Activated CD4-positive, alpha-beta T cell treated with anti-CD3 and anti-CD28 coated beads for 36 hours (primary cell): ENCODE results near the gene CBARP. TPM values are rescaled to one million over a fixed set of nuclear protein-coding genes. Genes with fewer than 3 reads are reported as not detected.
"Not testable (repeated sequence)": the region's sequence is repeated elsewhere in the genome, so short reads cannot be mapped to it uniquely, and the experiment has no call there.

Source experiments
- ATAC-seq: fragments of 200-7000 bp; cut with Tn5 transposase; one replicate; pipeline ENCODE4 v1.10.0; 2021; ENCODE audit warnings: mild to moderate bottlenecking, moderate library complexity
- CTCF ChIA-PET: fragments of 350-600 bp; sonication (Branson Sonifier 250); formaldehyde crosslinking; loops from one replicate; lab custom pipeline; 2021; ENCODE audit warnings: antibody characterized with exemption; lab: Charles Lee
- POLR2A ChIA-PET: fragments of 350-600 bp; sonication (Branson Sonifier 250); formaldehyde crosslinking; loops from one replicate; lab custom pipeline; 2021; ENCODE audit warnings: antibody characterized with exemption, inconsistent platforms; lab: Charles Lee
- DNase-seq: peaks from one replicate; pipeline ENCODE4 v3.0.0-alpha.2; 2020
- H3K27ac Mint-ChIP-seq: one replicate; pipeline ENCODE4 v1.8.0; 2021; ENCODE audit warnings: mixed read lengths
- H3K27me3 Mint-ChIP-seq: one replicate; pipeline ENCODE4 v1.8.0; 2021; ENCODE audit warnings: mixed read lengths
- H3K36me3 Mint-ChIP-seq: one replicate; pipeline ENCODE4 v1.8.0; 2021; ENCODE audit warnings: low read depth, mixed read lengths
- H3K4me1 Mint-ChIP-seq: one replicate; pipeline ENCODE4 v1.8.0; 2021; ENCODE audit warnings: mixed read lengths
- H3K4me3 Mint-ChIP-seq: one replicate; pipeline ENCODE4 v1.8.0; 2021; ENCODE audit warnings: mild to moderate bottlenecking, moderate library complexity, mixed read lengths
- H3K9me3 Mint-ChIP-seq: one replicate; pipeline ENCODE4 v1.8.0; 2021; ENCODE audit warnings: low read depth, mixed read lengths
- intact Hi-C, 2 experiments: fragments of 100-400 bp; cut with DNase I in 1 of 2; cut with micrococcal nuclease in 1 of 2; formaldehyde crosslinking; loops; one replicate each; pipeline versions ENCODE4 v1.14.2 to v1.15.1; 2022 to 2024; cut with DNase I, micrococcal nuclease
- total RNA-seq, 2 experiments: library from RNA; stranded (reverse); gene quantifications; one replicate each; pipeline ENCODE4 v1.2.3, GENCODE V29; 2021

Gene CBARP
- total RNA-seq, 2 experiments from 2014 or later = 0.82 to 1.1 TPM

DNA sequence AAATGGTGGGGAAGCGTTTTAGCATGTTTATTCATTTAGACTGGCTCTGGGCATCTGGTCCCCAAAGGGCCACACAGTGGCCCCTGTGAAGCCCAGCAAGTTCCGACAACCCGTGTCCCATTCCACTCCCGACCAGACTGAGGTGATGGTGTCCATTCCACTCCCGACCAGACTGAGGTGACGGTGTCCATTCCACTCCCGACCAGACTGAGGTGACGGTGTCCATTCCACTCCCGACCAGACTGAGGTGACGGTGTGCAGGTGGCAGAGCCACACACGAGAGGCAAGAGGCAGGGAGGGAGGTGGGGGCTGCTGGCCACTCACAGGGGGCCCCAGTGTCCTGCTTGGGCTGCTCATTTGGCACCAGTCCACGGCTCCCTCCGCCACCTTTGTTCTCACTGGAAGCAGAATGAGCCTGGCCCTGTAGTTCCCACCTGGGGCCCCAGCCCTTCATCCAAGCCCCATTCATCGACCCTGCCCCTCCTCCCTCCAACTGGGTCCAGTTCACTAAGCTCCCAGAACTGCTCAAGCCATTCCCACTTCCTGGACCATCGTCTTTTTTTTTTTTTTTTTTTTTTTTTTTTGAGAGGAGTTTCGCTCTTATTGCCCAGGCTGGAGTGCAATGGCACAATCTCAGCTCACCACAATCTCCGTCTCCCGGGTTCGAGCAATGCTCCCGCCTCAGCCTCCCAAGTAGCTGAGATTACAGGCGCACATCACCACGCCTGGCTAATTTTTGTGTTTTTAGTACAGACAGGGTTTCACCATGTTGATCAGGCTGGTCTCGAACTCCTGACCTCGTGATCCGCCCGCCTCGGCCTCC, 8.7 kb upstream of the CBARP start:
- intact Hi-C loops = loop anchor here in 1 of 2 experiments (10.0 kb wide), 1 partner anchor 322 kb away; the partner anchor contains the start of gene ARID3A
- CTCF ChIA-PET = interaction anchor here (0.9 to 5.3 kb wide), 3 partner anchors 20 to 179 kb away, joined by 3 to 163 read pairs (median 3); partner anchors contain the start of genes ARHGAP45 and CIRBP
- H3K27me3 Mint-ChIP-seq, H3K27ac Mint-ChIP-seq, DNase-seq, H3K4me3 Mint-ChIP-seq, H3K9me3 Mint-ChIP-seq, H3K36me3 Mint-ChIP-seq, ATAC-seq: not testable (repeated sequence)
- POLR2A ChIA-PET = interaction anchor here (1.0 to 4.2 kb wide), 3 partner anchors 20 to 29 kb away, joined by 3 to 59 read pairs (median 3); partner anchors contain the start of genes CIRBP and FAM174C
- H3K4me1 Mint-ChIP-seq = peaks cover 20% of the 10 kb centered on the region

- peaks cover 28% of the 10 kb centered on the region for H3K4me1 Mint-ChIP-seq
- H3K27me3 Mint-ChIP-seq = no peaks in the 10 kb centered on the region
- ChIA-PET CTCF (interaction anchor here (0.6 to 5.3 kb wide), 6 partner anchors 21 to 310 kb away, joined by 3 to 163 read pairs (median 3); partner anchors contain the start of genes ARHGAP45 and CIRBP), POLR2A (interaction anchor here (0.6 to 4.2 kb wide), 2 partner anchors 24 to 342 kb away, joined by 4 to 59 read pairs; partner anchors contain the start of gene CIRBP)
- H3K4me3 Mint-ChIP-seq = no peak overlapping the region
- intact Hi-C loops = loop anchor here in 1 of 2 experiments (10.0 kb wide), 1 partner anchor 321 kb away; the partner anchor contains the start of gene ARID3A
- H3K27ac Mint-ChIP-seq = no peak overlapping the region
- DNase-seq (no peak), ATAC-seq (no peak)
- peaks cover 3% of the 10 kb centered on the region for H3K36me3 Mint-ChIP-seq
- H3K9me3 Mint-ChIP-seq = no peaks in the 10 kb centered on the region
These were observed 7.9 kb upstream of the CBARP start for GRCh38 chr19:1245494-1246264.

DNA sequence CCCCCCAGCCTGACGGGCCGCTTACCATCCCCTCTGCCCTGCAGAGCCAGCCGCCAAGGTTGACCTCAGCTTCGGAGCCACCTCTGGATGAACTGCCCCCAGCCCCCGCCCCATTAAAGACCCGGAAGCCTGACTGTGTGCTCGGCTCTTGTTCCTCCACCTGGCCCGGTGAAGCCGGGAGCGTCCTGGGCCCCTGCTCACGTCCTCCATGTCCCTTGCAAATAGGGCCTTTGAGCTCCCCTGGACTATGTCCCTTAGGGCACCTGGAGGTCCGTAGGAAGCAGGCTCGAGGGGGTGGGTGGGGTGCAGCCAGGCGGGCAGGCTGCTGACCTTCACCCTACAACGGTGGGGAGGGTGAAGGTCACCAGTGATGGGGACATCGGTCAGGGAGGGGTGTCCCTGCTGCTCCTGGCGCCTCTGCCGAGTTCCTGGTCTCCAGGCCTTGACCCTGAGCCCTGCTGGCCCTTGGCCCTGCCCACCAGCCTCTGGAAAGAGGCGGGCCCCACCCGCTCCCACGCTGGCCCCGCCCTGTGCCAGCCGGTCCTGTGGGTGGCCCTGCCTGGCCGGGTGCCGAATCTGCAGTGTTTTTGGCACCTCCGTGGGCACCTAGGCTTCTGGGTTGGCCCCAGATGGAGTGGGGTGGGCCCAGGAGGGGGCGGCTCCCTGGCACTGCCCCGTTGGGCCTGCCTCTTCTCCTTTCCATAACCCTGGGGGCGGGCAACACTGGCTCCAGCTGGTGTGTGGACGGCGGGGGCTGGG, 7.1 kb upstream of the CBARP start:
- ChIA-PET CTCF (interaction anchor here (0.6 to 5.3 kb wide), 34 partner anchors 8 to 734 kb away, joined by 3 to 163 read pairs (median 4); partner anchors contain the start of genes ABCA7, ARHGAP45, CIRBP and FAM174C), POLR2A (interaction anchor here (0.6 to 4.2 kb wide), 9 partner anchors 8 to 341 kb away, joined by 3 to 59 read pairs (median 5); partner anchors contain the start of gene CIRBP)
- H3K4me3 Mint-ChIP-seq = peak overlapping the region; percentile 58

DNA sequence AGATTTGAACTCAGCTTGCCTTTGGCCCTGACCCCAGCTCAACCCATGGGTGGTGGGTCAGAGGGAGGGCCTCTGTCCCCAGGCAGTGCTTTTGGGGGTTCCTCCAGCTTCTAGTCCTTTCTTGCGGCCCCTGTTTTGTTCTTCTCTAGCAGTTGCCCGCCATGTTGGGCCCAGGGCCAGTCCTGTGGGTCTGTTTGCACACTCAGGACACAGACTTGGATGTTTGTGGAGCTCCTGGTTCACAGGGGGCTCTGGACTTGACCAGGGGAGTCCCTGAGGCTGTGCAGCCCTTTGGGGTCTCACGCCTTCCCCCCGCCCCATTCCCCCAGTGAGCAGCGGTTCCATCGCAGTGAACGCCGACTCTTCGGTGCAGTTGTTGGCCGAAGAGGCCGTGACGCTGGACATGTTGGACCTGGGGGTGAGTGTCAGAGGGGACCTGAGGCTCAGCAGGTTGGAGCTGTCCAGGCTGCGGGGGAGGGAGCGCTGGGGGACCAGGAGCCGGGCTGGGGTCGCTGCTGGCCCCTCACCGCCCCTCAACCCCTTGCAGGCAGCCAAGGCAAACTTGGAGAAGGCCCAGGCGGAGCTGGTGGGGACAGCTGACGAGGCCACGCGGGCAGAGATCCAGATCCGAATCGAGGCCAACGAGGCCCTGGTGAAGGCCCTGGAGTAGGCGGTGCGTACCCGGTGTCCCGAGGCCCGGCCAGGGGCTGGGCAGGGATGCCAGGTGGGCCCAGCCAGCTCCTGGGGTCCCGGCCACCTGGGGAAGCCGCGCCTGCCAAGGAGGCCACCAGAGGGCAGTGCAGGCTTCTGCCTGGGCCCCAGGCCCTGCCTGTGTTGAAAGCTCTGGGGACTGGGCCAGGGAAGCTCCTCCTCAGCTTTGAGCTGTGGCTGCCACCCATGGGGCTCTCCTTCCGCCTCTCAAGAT, 6.2 kb upstream of the CBARP start:
- Mint-ChIP-seq H3K4me1 (peaks cover 31% of the 10 kb centered on the region), H3K4me3 (peak overlapping the region; percentile 83), H3K27ac (peak overlapping the region; percentile 82), H3K27me3 (no peaks in the 10 kb centered on the region), H3K36me3 (no peaks in the 10 kb centered on the region), H3K9me3 (no peaks in the 10 kb centered on the region)
- POLR2A ChIA-PET = interaction anchor here (0.8 to 4.2 kb wide), 8 partner anchors 9 to 165 kb away, joined by 3 to 59 read pairs (median 5); partner anchors contain the start of gene CIRBP
- intact Hi-C loops = loop anchor here (1.0 to 10.0 kb wide), 3 partner anchors 22 to 319 kb away; partner anchors contain the start of gene ARID3A (in 1 of the 2)
- DNase-seq (peak; percentile 92), ATAC-seq (peak; percentile 45)
- CTCF ChIA-PET = interaction anchor here (0.6 to 5.3 kb wide), 42 partner anchors 9 to 733 kb away, joined by 3 to 163 read pairs (median 4); partner anchors contain the start of genes ABCA7, ARHGAP45, CIRBP and FAM174C

More for the DNA sequence above, 7.1 kb upstream of the CBARP start:
- DNase-seq = peak; percentile 48
- intact Hi-C loops = loop anchor here (1.0 to 10.0 kb wide), 3 partner anchors 21 to 320 kb away; partner anchors contain the start of gene ARID3A (in 1 of the 2)
- H3K9me3 Mint-ChIP-seq = no peaks in the 10 kb centered on the region
- no peak for ATAC-seq
- peaks cover 28% of the 10 kb centered on the region for H3K4me1 Mint-ChIP-seq
- H3K27ac Mint-ChIP-seq = peak overlapping the region; percentile 82
- H3K27me3 Mint-ChIP-seq = no peaks in the 10 kb centered on the region
- peaks cover 3% of the 10 kb centered on the region for H3K36me3 Mint-ChIP-seq

DNA sequence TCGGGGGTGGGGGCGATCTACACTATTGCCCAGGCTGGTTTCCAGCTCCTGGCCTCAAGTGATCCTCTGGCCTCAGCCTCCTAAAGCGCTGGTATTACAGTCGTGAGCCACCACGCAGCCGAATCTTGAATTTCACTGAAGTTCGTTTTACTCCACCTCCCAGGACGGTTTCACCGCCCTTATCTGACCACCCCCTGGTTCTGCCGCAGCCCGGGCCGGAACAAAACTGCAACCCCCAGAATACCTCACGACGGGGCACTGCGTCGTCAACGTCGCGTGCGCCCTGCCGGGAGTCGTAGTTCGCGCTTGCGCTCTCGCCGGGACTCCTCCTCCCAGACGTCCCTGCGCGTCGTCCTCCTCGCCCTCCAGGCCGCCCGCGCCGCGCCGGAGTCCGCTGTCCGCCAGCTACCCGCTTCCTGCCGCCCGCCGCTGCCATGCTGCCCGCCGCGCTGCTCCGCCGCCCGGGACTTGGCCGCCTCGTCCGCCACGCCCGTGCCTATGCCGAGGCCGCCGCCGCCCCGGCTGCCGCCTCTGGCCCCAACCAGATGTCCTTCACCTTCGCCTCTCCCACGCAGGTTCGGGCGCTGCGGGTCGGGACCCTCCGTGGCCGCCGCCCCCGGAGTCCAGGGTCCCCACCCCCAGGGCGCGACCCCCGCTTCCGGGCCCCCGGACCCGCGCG, 3.8 kb upstream of the CBARP start, which contains the start of gene ATP5F1D:
Gene ATP5F1D (plus strand): TSS at position 335 of the 679 bp plus-strand sequence. CDS start 100 bp downstream, at position 435.
- Mint-ChIP-seq H3K4me3 (peak within 1 kb of the TSS; percentile 83), H3K27ac (peak within 1 kb of the TSS; percentile 86), H3K36me3 (no peaks in the 10 kb centered on the region), H3K4me1 (peaks cover 38% of the 10 kb centered on the region), H3K27me3 (peaks cover 6% of the 10 kb centered on the region), H3K9me3 (no peaks in the 10 kb centered on the region)
- CTCF ChIA-PET = interaction anchor here (1.3 to 2.4 kb wide), 5 partner anchors 20 to 138 kb away, joined by 3 to 11 read pairs (median 5); partner anchors contain the start of gene CIRBP
- DNase-seq (peak; percentile 96), ATAC-seq (peak; percentile 79)
- intact Hi-C loops = loop anchor here (1.0 to 10.0 kb wide), 10 partner anchors 29 to 379 kb away; partner anchors contain the start of genes GPX4 (in 2 of the 2), ABCA7 (in 1 of the 2), ARHGAP45 (in 1 of the 2) and ARID3A (in 1 of the 2)
- POLR2A ChIA-PET = interaction anchor here (0.6 to 2.2 kb wide), 4 partner anchors 27 to 560 kb away, joined by 3 to 10 read pairs (median 4); partner anchors contain the start of gene CIRBP

- Mint-ChIP-seq H3K4me3 (peak overlapping the region; percentile 83), H3K27ac (peak overlapping the region; percentile 47), H3K36me3 (no peaks in the 10 kb centered on the region), H3K27me3 (peaks cover 6% of the 10 kb centered on the region), H3K9me3 (no peaks in the 10 kb centered on the region), H3K4me1 (peaks cover 38% of the 10 kb centered on the region)
- ATAC-seq (no peak), DNase-seq (no peak)
- ChIA-PET POLR2A (interaction anchor here (0.6 to 2.2 kb wide), 3 partner anchors 28 to 160 kb away, joined by 3 to 10 read pairs (median 6); partner anchors contain the start of gene CIRBP), CTCF (interaction anchor here (0.6 to 2.4 kb wide), 8 partner anchors 15 to 138 kb away, joined by 3 to 11 read pairs (median 4); partner anchors contain the start of gene CIRBP)
- intact Hi-C loops = loop anchor here (1.0 to 10.0 kb wide), 19 partner anchors 28 to 444 kb away; partner anchors contain the start of genes GPX4 (in 2 of the 2), RNU6-2 (in 2 of the 2), TMEM259 (in 2 of the 2) and ABCA7 (in 1 of the 2)
These were observed 3.1 kb upstream of the CBARP start for GRCh38 chr19:1240925-1241324.

GRCh38 chr19:1239796-1240737, 2.3 kb upstream of the CBARP start:
- Mint-ChIP-seq H3K9me3 (no peaks in the 10 kb centered on the region), H3K4me3 (peak overlapping the region; percentile 83), H3K27me3 (peaks cover 6% of the 10 kb centered on the region), H3K36me3 (no peaks in the 10 kb centered on the region), H3K4me1 (peaks cover 38% of the 10 kb centered on the region), H3K27ac (no peak overlapping the region)
- ChIA-PET POLR2A (interaction anchor here (0.9 to 2.2 kb wide), 2 partner anchors 29 to 158 kb away, joined by 3 to 10 read pairs; partner anchors contain the start of gene CIRBP), CTCF (interaction anchor here (0.6 to 2.4 kb wide), 7 partner anchors 16 to 591 kb away, joined by 3 to 11 read pairs (median 3); partner anchors contain the start of gene CIRBP)
- ATAC-seq (peak; percentile 57), DNase-seq (peak; percentile 97)
- intact Hi-C loops = loop anchor here (1.0 to 10.0 kb wide), 19 partner anchors 27 to 443 kb away; partner anchors contain the start of genes GPX4 (in 2 of the 2), ABCA7 (in 1 of the 2), ARHGAP45 (in 1 of the 2) and ARID3A (in 1 of the 2)
